DLD1 (cell line): ENCODE results near the gene DACT2.
"Not testable (repeated sequence)": the region's sequence is repeated elsewhere in the genome, so short reads cannot be mapped to it uniquely, and the experiment has no call there.

Experiments used
- in situ Hi-C: cut with HindIII; loops from 2 replicates; pipeline ENCODE4 v1.10.0; 2017; ENCODE audit warnings: low sequenced_read_pairs

DACT2 gene

GRCh38 chr6:168319279-168320111, at the start of gene DACT2:
Gene DACT2, minus strand, starts transcription at chr6:168319777. Its CDS starts 144 bp downstream, at chr6:168319633.
- in situ Hi-C loops = no loop called here

GRCh38 chr6:168368936-168369335, 49.4 kb upstream of the DACT2 start:
- in situ Hi-C loops = no loop called here

GRCh38 chr6:168368066-168368820, 48.7 kb upstream of the DACT2 start:
- in situ Hi-C loops = no loop called here

DNA sequence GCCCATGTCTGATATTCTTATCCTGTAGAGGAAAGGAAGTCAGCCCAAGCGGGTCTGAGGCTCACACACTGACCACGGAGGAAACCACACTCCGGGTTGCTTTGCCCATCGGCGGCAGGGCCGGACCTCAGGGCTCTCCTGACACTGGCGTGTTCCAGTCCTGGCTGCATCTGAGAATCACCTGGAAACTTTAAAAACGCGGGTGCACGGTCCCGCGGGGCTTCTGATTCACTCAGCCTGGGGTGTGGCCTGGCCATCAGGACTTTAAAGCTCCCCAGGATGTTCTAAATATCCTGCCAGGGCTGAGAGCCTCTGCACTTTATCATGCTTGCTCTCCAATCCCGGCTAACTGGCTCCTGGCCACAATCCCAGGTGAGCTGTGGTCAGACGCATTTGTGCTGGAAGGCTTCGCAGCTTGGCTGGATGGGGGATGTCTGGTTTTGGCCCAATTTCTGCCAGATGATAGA, 47.7 kb upstream of the DACT2 start:
- in situ Hi-C loops = no loop called here

DNA sequence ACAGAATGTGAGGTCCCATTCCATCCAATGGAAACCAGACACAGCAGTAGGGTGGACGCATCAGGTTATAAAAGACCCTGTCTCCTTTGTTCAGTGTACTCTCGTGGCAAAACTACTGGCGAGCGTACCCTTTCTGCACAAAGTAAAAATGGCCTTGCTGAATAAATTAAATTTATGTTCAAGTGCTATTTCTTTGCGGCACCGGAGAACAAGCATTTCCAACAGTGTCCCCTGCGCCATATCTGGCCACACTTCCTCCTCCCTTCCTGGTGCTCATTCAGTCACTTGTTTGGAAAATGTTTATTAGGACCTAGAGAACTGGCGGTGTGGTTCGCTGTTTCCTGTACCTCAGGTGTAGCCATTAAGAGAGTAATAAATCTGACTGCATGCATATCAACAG, 46.9 kb upstream of the DACT2 start:
- in situ Hi-C loops = no loop called here

- in situ Hi-C loops = no loop called here
Observed at GRCh38 chr6:168365422-168366165, 46.0 kb upstream of the DACT2 start.

- in situ Hi-C loops = no loop called here
Observed at GRCh38 chr6:168364793-168365421, 45.3 kb upstream of the DACT2 start.

DNA sequence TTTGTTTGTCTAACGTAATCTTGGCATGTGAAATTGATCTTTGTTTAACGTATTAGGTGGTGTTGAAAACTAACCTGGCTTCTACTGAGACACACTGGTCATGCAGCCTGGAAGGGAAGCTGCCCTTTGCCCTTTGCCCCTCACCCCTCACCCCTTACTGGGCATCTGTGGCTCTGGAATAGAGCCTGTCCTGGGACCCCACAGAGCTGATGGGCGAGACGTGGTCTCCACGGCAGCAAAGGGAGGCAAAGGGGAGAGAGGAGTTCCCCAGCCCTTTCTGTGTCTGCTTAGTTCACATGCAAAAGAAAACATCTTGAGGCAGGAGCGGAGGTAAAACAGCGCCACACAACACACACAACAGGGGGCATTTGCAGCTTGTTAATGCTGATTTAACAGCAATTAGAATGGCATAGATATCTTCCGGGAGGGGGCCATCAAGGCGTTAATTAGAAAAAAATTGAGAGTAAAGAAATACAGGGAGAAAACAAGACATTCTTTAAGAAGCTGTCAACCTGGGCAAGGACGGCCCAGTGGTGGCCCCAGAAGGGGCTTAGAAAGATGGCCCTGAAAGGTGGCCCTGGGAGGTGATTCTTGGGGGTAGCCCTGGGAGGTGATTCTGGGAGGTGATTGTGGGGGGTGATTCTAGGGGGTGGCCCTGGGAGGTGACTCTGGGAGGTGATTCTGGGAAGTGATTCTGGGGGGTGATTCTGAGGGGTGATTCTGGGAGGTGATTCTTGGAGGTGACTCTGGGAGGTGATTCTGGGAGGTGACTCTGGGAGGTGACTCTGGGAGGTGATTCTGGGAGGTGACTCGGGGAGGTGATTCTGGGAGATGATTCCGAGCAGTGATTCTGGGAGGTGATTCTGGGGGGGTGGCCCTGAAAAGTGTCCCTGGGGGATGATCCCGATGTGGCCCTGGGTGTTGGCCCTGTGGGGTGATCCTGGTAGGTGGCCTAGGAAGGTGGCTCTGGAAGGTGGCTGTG, 44.5 kb upstream of the DACT2 start:
- in situ Hi-C loops = no loop called here

GRCh38 chr6:168363302-168363701, 43.7 kb upstream of the DACT2 start:
- in situ Hi-C loops = no loop called here

DNA sequence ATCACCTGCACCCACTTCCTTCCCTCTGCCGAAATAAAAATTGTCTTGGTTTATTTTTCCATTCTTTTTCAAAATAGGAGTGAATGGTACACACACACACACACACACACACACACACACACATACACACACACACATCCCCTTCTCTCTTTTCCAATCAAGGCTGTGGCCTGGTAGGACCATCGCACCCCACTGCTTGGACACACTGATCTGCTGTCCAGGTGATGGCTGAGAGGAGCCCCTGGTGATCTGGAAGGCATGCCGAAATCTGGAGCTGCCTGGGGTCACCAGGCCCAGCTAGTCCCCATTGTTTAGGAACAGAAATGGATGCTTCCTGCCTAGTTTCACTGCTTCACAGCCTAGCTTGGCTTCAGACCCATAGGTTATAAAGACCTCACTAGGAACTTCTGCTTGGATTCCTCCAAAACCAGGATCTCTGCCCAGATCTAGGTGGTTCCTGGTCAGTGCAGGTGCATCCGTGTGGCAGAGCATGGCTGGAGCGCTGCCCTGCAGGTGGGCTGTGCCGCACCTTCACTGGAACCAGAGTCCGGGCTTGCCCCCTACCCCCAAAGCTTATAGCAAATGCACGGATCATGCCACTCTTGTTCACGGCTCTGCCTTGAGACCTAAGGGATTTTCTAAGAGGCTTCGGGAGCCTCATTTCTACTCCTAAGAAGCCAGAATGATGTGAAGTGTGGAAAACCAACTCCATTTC, 42.9 kb upstream of the DACT2 start:
- in situ Hi-C loops = no loop called here

GRCh38 chr6:168361766-168362165, 42.2 kb upstream of the DACT2 start:
- in situ Hi-C loops = no loop called here

DNA sequence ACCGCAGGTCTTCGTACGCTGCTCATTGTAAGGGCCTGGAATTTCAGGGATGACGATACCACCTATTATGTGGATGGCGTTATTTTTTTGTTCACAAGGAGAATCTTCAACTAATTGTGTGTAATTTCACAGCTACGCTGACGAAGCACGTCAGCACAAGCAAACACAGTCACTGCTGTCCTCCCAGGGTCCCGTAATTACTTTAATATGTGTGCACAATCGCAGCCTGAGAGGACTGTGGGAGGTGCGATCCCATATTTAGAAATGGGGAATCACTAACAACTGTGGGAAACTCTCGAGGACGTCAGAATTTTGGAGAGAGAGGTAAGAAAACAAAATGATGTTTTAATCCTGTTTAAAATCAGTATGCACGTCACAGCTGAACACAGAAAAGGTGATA, 40.2 kb upstream of the DACT2 start:
- in situ Hi-C loops = no loop called here

DNA sequence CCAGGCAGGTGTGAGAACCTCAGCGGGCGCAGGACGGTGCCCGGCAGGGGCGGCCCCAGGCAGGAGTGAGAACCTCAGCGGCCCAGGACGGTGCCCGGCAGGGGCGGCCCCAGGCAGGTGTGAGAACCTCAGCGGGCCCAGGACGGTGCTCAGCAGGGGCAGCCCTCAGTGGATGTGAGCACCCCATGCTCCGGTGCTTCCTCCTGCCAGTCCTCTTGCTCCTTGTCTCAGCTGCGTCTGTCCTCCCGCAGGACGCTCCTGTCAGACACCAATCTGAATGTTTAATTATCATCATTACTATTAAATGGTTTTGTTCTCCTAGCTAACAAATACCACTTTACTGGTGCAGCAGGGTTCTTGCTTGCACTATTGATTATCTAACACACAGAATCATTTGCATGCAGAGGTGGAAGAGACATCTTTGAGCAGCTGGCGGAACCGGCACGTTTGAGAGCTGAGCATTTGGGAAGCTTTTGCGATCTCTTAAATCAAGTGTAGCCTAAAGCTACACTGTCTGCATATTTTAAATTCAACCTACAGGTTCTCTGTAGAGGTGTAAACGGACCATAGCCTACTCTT, 39.4 kb upstream of the DACT2 start:
- in situ Hi-C loops = no loop called here

DNA sequence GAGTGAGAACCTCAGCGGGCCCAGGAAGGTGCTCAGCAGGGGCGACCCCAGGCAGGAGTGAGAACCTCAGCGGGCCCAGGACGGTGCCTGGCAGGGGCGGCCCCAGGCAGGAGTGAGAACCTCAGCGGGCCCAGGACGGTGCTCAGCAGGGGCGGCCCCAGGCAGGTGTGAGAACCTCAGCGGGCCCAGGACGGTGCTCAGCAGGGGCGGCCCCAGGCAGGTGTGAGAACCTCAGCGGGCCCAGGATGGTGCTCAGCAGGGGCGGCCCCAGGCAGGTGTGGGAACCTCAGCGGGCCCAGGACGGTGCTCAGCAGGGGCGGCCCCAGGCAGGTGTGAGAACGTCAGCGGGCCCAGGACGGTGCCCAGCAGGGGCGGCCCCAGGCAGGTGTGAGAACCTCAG, 37.3 kb upstream of the DACT2 start:
- in situ Hi-C loops = not testable (repeated sequence)

- in situ Hi-C loops = no loop called here
Observed at GRCh38 chr6:168355716-168356522, 36.3 kb upstream of the DACT2 start.

- in situ Hi-C loops = no loop called here
Observed at GRCh38 chr6:168354338-168354737, 34.8 kb upstream of the DACT2 start.

DNA sequence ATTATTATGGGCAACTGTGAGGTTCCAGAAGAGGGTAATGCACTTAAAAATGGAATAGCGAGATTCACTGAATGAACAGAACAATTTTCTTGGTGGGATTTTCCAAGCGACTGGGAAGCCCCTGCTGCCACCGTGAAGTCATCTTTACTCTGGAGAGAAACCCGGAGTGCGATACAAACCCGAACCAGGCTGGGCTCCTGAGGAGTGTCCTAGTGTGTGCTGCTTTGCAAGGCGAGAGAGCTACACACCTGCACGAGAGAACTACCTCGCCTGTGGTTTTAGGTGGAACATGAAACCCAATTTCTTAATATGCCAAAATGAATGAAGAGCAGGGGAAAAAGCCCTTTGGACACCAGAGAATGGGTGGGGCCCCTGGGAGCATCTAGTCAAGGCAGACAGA, 33.5 kb upstream of the DACT2 start:
- in situ Hi-C loops = no loop called here

DNA sequence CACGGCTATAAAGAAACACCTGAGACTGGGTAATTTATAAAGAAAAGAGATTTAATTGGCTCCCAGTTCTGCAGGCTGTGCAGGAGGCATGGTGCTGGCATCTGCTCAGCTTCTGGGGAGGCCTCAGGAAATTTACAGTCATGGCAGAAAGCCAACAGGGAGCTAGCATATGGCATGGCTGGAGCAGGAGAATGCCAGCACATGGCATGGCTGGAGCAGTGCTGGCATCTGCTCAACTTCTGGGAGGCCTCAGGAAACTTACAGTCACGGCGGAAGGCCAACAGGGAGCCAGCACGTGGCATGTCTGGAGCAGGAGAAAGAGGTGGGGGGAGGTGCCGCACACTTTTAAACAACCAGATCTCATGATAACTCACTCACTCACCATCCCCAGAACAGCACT, 32.5 kb upstream of the DACT2 start:
- in situ Hi-C loops = no loop called here
